ENCODE data around the gene CYP4B1.

- TF ChIP-seq CTCF (IDR thresholded peaks at IDR 0.05) (no peak), POLR2A (IDR thresholded peaks at IDR 0.05) (no peak)
Observed at GRCh38 chr1:46800742-46801141, 1.9 kb downstream of the CYP4B1 start.
